ENCODE measurements around the gene CDH23.

The CDH23 gene

GRCh38 chr10:71814922-71815411 is 418.2 kb downstream of the CDH23 start:
- no peak for TF ChIP-seq CTCF (IDR thresholded peaks at IDR 0.05)

GRCh38 chr10:71815515-71816130 is 418.9 kb downstream of the CDH23 start:
- Histone ChIP-seq H3K27ac (no peak overlapping the region), H3K9ac (no peak overlapping the region), H3K9me3 (ENCODE audit: control insufficient read depth, low read length) (no peaks in the 10 kb centered on the region), H3K27me3 (ENCODE audit: control insufficient read depth, insufficient read depth, low read length) (no peaks in the 10 kb centered on the region), H2AFZ (no peak overlapping the region), H3K4me1 (peaks cover 15% of the 10 kb centered on the region), H3K79me2 (peaks cover under 1% of the 10 kb centered on the region), H3K4me2 (ENCODE audit: low read length) (no peak overlapping the region), H3K4me3 (ENCODE audit: low read depth, low read length) (no peak overlapping the region), H3K36me3 (ENCODE audit: control insufficient read depth, insufficient read depth, low read length) (no peaks in the 10 kb centered on the region)
- no peak for TF ChIP-seq CTCF (IDR thresholded peaks at IDR 0.05)

More at GRCh38 chr10:71814922-71815411, 418.2 kb downstream of the CDH23 start:
- H3K79me2 ChIP-seq: no peaks in the 10 kb centered on the region
- H3K4me3 ChIP-seq (ENCODE audit: low read depth, low read length): no peak overlapping the region
- H3K4me1 ChIP-seq: peaks cover 15% of the 10 kb centered on the region
- H3K4me2 ChIP-seq (ENCODE audit: low read length): no peak overlapping the region
- H3K27ac ChIP-seq: no peak overlapping the region
- no peak overlapping the region for H3K9ac ChIP-seq
- no peaks in the 10 kb centered on the region for H3K36me3 ChIP-seq (ENCODE audit: control insufficient read depth, insufficient read depth, low read length)
- no peak overlapping the region for H2AFZ ChIP-seq
- H3K27me3 ChIP-seq (ENCODE audit: control insufficient read depth, insufficient read depth, low read length): no peaks in the 10 kb centered on the region
- H3K9me3 ChIP-seq (ENCODE audit: control insufficient read depth, low read length): no peaks in the 10 kb centered on the region

- Histone ChIP-seq H2AFZ (no peak overlapping the region), H3K4me3 (ENCODE audit: low read depth, low read length) (no peak overlapping the region), H3K9ac (no peak overlapping the region), H3K79me2 (peaks cover 3% of the 10 kb centered on the region), H3K36me3 (ENCODE audit: control insufficient read depth, insufficient read depth, low read length) (no peaks in the 10 kb centered on the region), H3K4me1 (peaks cover 15% of the 10 kb centered on the region), H3K27me3 (ENCODE audit: control insufficient read depth, insufficient read depth, low read length) (no peaks in the 10 kb centered on the region), H3K27ac (no peak overlapping the region), H3K9me3 (ENCODE audit: control insufficient read depth, low read length) (no peaks in the 10 kb centered on the region), H3K4me2 (ENCODE audit: low read length) (no peak overlapping the region)
- TF ChIP-seq CTCF (IDR thresholded peaks at IDR 0.05): no peak
These were observed 419.7 kb downstream of the CDH23 start for GRCh38 chr10:71816421-71816851.

GRCh38 chr10:71816936-71817618 is 420.4 kb downstream of the CDH23 start:
- H3K4me1 ChIP-seq: peaks cover 12% of the 10 kb centered on the region
- H2AFZ ChIP-seq: no peak overlapping the region
- no peaks in the 10 kb centered on the region for H3K9me3 ChIP-seq (ENCODE audit: control insufficient read depth, low read length)
- H3K27ac ChIP-seq: no peak overlapping the region
- no peak overlapping the region for H3K9ac ChIP-seq
- no peak overlapping the region for H3K4me3 ChIP-seq (ENCODE audit: low read depth, low read length)
- no peak for TF ChIP-seq CTCF (IDR thresholded peaks at IDR 0.05)
- peaks cover 3% of the 10 kb centered on the region for H3K79me2 ChIP-seq
- no peaks in the 10 kb centered on the region for H3K36me3 ChIP-seq (ENCODE audit: control insufficient read depth, insufficient read depth, low read length)
- H3K27me3 ChIP-seq (ENCODE audit: control insufficient read depth, insufficient read depth, low read length): no peaks in the 10 kb centered on the region
- no peak overlapping the region for H3K4me2 ChIP-seq (ENCODE audit: low read length)
